Panc1 (cell line): ENCODE results near the gene GYPE. TPM values are rescaled to one million over a fixed set of nuclear protein-coding genes. Genes with fewer than 3 reads are reported as not detected.
"Not testable (repeated sequence)": the region's sequence is repeated elsewhere in the genome, so short reads cannot be mapped to it uniquely, and the experiment has no call there.

Experiments used
- ATAC-seq: fragments of 200-7000 bp; cut with Tn5 transposase; 2 replicates; pipeline ENCODE4 v1.9.1; 2020; ENCODE audit warnings: mild to moderate bottlenecking, moderate library complexity
- BruUV-seq: library from RNA; stranded (reverse); fragments of 400-500 nt; replicated peaks from 2 replicates; lab custom pipeline; 2021; lab: Mats Ljungman, UMichigan
- CTCF ChIA-PET: fragments of 300-600 bp; sonication (Branson Sonifier 250); formaldehyde crosslinking; loops from one replicate; lab custom pipeline; 2022; ENCODE audit warnings: antibody characterized with exemption; lab: Charles Lee
- POLR2A ChIA-PET: fragments of 300-600 bp; sonication (Branson Sonifier 250); formaldehyde crosslinking; loops from one replicate; lab custom pipeline; 2022; ENCODE audit warnings: antibody characterized with exemption; lab: Charles Lee
- DNase-seq: peaks from one replicate; pipeline ENCODE4 v3.0.0-alpha.2; 2010; ENCODE audit warnings: low read depth, low spot score
- H3K27ac ChIP-seq: 2 replicates; pipeline ENCODE4 v1.5.1; 2011; ENCODE audit warnings: mild to moderate bottlenecking, low read length, inconsistent platforms
- H3K27me3 ChIP-seq: fragments of 200-500 bp; sonication (Bioruptor generic); 2 replicates; pipeline ENCODE4 v1.6.0; 2014; ENCODE audit warnings: low read length, inconsistent platforms; ENCODE audit not compliant: control insufficient read depth, insufficient read depth
- H3K36me3 ChIP-seq: fragments of 200-500 bp; sonication (Bioruptor generic); 2 replicates; pipeline ENCODE4 v1.5.1; 2014; ENCODE audit warnings: inconsistent platforms, mild to moderate bottlenecking, low read length, moderate library complexity; ENCODE audit not compliant: control insufficient read depth, insufficient read depth
- H3K4me1 ChIP-seq: 2 replicates; pipeline ENCODE4 v1.5.1; 2011; ENCODE audit warnings: inconsistent platforms, mild to moderate bottlenecking, low read length, moderate library complexity; ENCODE audit not compliant: control insufficient read depth, insufficient read depth
- H3K4me3 ChIP-seq, 2 experiments: 2 replicates each; pipeline ENCODE4 v1.5.1; 2011 to 2012; ENCODE audit warnings: low read depth in 2 of 2, low read length in 2 of 2, mild to moderate bottlenecking in 2 of 2, inconsistent platforms in 1 of 2, moderate library complexity in 1 of 2
- H3K9me3 ChIP-seq: fragments of 200-500 bp; sonication (Bioruptor generic); 2 replicates; pipeline ENCODE4 v1.5.1; 2014; ENCODE audit warnings: low read depth, mild to moderate bottlenecking, inconsistent platforms, low read length, moderate library complexity; ENCODE audit not compliant: control insufficient read depth, insufficient read depth
- CTCF ChIP-seq: fragments of 450-650 bp; IDR thresholded peaks from 2 replicates; pipeline ENCODE4 v1.5.1; 2017; ENCODE audit warnings: mild to moderate bottlenecking
- POLR2AphosphoS5 ChIP-seq: IDR thresholded peaks from 2 replicates; pipeline ENCODE4 v1.6.1; 2012; ENCODE audit warnings: mild to moderate bottlenecking, low read depth, low read length, moderate library complexity
- REST ChIP-seq, 2 experiments: IDR thresholded peaks; 2 replicates each; pipeline ENCODE4 v1.6.1; 2011 to 2012; ENCODE audit warnings: low read depth in 2 of 2, control low read depth in 1 of 2, low read length in 1 of 2, mild to moderate bottlenecking in 1 of 2, moderate library complexity in 1 of 2; ENCODE audit not compliant: insufficient read depth in 1 of 2
- SIN3A ChIP-seq: IDR thresholded peaks from 2 replicates; pipeline ENCODE4 v1.6.1; 2012; ENCODE audit warnings: low read depth, mild to moderate bottlenecking, low read length, moderate library complexity, borderline replicate concordance; ENCODE audit not compliant: insufficient read depth
- TCF7L2 ChIP-seq: IDR thresholded peaks from 2 replicates; pipeline ENCODE4 v1.6.1; 2011; ENCODE audit warnings: mild to moderate bottlenecking, low read depth, low read length, inconsistent platforms
- in situ Hi-C: cut with HindIII; loops from 2 replicates; pipeline ENCODE4 v1.10.0; 2016; ENCODE audit warnings: low sequenced_read_pairs, low pct_unique_long_range_greater_than_20kb
- intact Hi-C: fragments of 100-400 bp; cut with micrococcal nuclease; formaldehyde crosslinking; loops from one replicate; pipeline ENCODE4 v1.10.0; 2022; ENCODE audit not compliant: unreplicated experiment
- total RNA-seq: library from RNA; stranded (reverse); gene quantifications from one replicate; pipeline ENCODE4 v1.2.1, GENCODE V29; 2021; ENCODE audit not compliant: unreplicated experiment

The GYPE gene
- total RNA-seq, 1 experiment from 2014 or later, result 0.15 TPM

GRCh38 chr4:143875357-143875756 lies 30.0 kb downstream of the GYPE start:
- H3K36me3 ChIP-seq, H3K27me3 ChIP-seq, CTCF ChIA-PET, DNase-seq, H3K4me1 ChIP-seq, ATAC-seq, H3K9me3 ChIP-seq, BruUV-seq, H3K4me3 ChIP-seq, in situ Hi-C loops, POLR2A ChIA-PET, intact Hi-C loops, H3K27ac ChIP-seq: not testable (repeated sequence)

GRCh38 chr4:143870523-143871268 lies 34.7 kb downstream of the GYPE start:
- H3K9me3 ChIP-seq, H3K4me3 ChIP-seq, CTCF ChIA-PET, DNase-seq, POLR2A ChIA-PET, H3K4me1 ChIP-seq, ATAC-seq, H3K27ac ChIP-seq, H3K27me3 ChIP-seq, in situ Hi-C loops, intact Hi-C loops, BruUV-seq, H3K36me3 ChIP-seq: not testable (repeated sequence)

GRCh38 chr4:143869925-143870324 lies 35.4 kb downstream of the GYPE start:
- ATAC-seq, H3K4me3 ChIP-seq, H3K9me3 ChIP-seq, H3K4me1 ChIP-seq, in situ Hi-C loops, H3K27ac ChIP-seq, POLR2A ChIA-PET, intact Hi-C loops, H3K36me3 ChIP-seq, DNase-seq, H3K27me3 ChIP-seq, CTCF ChIA-PET, BruUV-seq: not testable (repeated sequence)

- DNase-seq, CTCF ChIA-PET, H3K4me3 ChIP-seq, in situ Hi-C loops, H3K9me3 ChIP-seq, ATAC-seq, H3K36me3 ChIP-seq, BruUV-seq, H3K27ac ChIP-seq, H3K27me3 ChIP-seq, H3K4me1 ChIP-seq, POLR2A ChIA-PET, intact Hi-C loops: not testable (repeated sequence)
These were observed 42.6 kb downstream of the GYPE start for GRCh38 chr4:143862716-143863115.

- no TSS peak for BruUV-seq
- intact Hi-C loops (no loop called here), in situ Hi-C loops (no loop called here)
- H3K27ac ChIP-seq, result no peak overlapping the region
- H3K4me1 ChIP-seq, result no peaks in the 10 kb centered on the region
- DNase-seq (no peak), ATAC-seq (no peak)
- H3K36me3 ChIP-seq, result no peaks in the 10 kb centered on the region
- ChIA-PET CTCF (no interaction called here), POLR2A (no interaction called here)
- H3K27me3 ChIP-seq, result no peaks in the 10 kb centered on the region
- no peaks in the 10 kb centered on the region for H3K9me3 ChIP-seq
- TF ChIP-seq POLR2AphosphoS5, result no peak
- no peak for TF ChIP-seq REST (IDR thresholded peaks at IDR 0.05; ENCODE audit: insufficient read depth in 1 of 2, low read depth in 2 of 2, low read length in 1 of 2)
- TF ChIP-seq CTCF, result no peak
- no peak for TF ChIP-seq TCF7L2
- TF ChIP-seq SIN3A, result no peak
- no peak overlapping the region for H3K4me3 ChIP-seq
These were observed 46.9 kb downstream of the GYPE start for GRCh38 chr4:143858456-143858855.
